Duodenal mucosa (tissue), 2 donors: ENCODE results near the gene SH3BP1.

Experiments
- H3K27ac ChIP-seq: one replicate; pipeline ENCODE4 v1.7.0; 2013; ENCODE audit warnings: low read depth, low read length
- H3K27me3 ChIP-seq, 2 donors: one replicate each; pipeline ENCODE4 v1.7.0; 2013; ENCODE audit warnings: low read length in 2 of 2, control low read depth in 1 of 2; ENCODE audit not compliant: insufficient read depth in 2 of 2, control insufficient read depth in 1 of 2
- H3K36me3 ChIP-seq, 2 donors: one replicate each; pipeline ENCODE4 v1.7.0; 2013; ENCODE audit warnings: low read length in 2 of 2, control low read depth in 1 of 2; ENCODE audit not compliant: insufficient read depth in 2 of 2, control insufficient read depth in 1 of 2
- H3K4me1 ChIP-seq, 2 donors: one replicate each; pipeline ENCODE4 v1.7.0; 2013; ENCODE audit warnings: low read length in 2 of 2, control low read depth in 1 of 2; ENCODE audit not compliant: insufficient read depth in 2 of 2, control insufficient read depth in 1 of 2
- H3K4me3 ChIP-seq, 2 donors: one replicate each; pipeline ENCODE4 v1.7.0; 2013; ENCODE audit warnings: low read length in 2 of 2, low read depth in 1 of 2
- H3K9ac ChIP-seq, 2 donors: one replicate each; pipeline ENCODE4 v1.7.0; 2013; ENCODE audit warnings: low read length in 2 of 2, low read depth in 1 of 2
- H3K9me3 ChIP-seq, 2 donors: one replicate each; pipeline ENCODE4 v1.7.0; 2013; ENCODE audit warnings: low read length in 2 of 2, control low read depth in 1 of 2; ENCODE audit not compliant: control insufficient read depth in 1 of 2

The SH3BP1 gene

DNA sequence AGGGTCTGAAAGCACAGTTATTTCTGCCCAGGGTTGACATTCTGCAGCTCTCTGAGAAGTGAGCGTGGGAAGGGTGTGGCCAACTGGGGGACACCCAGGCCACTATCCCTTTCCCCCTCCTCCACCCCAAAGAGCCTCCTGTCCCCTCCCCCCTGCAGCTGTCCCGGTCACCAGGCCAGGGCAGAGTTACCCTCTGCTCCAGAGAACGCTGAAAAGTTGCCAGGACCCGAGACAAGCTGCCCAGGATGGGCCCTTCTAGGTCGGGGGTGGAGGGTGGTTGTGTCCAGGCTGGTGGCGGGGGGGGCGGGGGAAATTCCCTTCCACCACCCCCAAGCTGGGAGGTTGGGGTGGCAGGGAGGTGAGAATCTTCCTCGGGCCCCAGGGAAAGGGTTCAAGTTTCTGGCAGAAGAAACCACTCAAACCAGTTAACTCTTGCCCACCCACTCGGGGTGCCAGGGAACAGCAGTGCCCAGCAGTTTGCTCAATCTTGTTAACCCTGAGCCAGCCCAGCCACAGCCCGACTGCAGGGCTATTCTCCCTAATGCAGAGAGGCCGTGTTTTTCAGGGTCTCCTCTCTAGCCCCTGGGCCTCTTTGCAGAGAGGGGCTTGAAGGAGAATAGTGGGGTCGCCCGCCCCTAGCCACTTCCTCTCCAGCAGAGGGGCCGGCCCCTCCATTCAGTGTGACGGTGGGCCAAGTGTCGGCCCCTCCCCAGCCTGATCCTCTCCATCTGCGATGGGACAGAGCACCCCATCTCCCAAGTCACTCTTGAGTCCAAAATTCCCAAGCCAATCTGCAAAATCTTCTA, 36.7 kb downstream of the SH3BP1 start:
- no peaks in the 10 kb centered on the region for H3K27me3 ChIP-seq
- no peaks in the 10 kb centered on the region for H3K9me3 ChIP-seq
- peak overlapping the region; percentile 73 for H3K4me3 ChIP-seq
- H3K9ac ChIP-seq, result peak overlapping the region; percentile 72 to 73
- H3K36me3 ChIP-seq, result no peaks in the 10 kb centered on the region
- H3K4me1 ChIP-seq, result peaks cover 31 to 46% of the 10 kb centered on the region in 2 donors
- H3K27ac ChIP-seq, result peak overlapping the region; percentile 89

DNA sequence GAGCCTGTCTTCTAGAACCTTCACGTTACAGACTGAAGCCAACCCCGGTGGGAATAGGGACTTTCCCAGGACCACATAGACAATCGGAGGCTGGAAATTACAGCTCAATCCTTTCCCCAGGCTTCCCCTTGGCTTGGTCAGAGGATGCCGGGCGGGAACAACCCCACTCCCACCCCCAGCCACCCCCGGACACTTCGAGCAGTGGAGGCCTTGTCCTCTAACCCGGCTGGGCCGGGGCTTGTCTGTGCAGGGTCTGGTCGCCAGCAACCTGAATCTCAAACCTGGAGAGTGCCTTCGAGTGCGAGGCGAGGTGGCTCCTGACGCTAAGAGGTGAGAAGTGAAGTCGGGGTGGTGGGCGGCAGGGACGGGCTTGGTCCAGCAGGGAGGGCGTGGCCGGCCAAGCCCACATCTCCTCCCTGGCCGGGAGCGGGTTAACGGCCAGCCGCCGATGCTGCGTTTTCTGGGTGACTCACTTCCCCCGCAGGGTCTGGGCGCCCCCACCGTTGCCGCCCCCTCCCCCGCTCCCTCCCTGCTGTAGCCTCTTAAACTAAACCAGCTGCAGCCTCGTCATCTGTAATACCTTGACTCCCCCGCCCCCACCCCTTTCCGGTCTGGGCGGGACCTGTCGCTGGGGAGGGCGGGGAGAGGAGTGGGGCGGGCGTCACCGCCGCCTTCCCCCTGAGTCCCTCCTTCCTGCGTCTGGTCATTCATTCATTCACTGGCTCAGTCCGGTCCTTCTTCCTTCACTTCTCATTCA, 37.4 kb downstream of the SH3BP1 start:
- no peaks in the 10 kb centered on the region for H3K9me3 ChIP-seq
- H3K27me3 ChIP-seq, result no peaks in the 10 kb centered on the region
- peak overlapping the region; percentile 72 to 73 for H3K9ac ChIP-seq
- H3K36me3 ChIP-seq, result no peaks in the 10 kb centered on the region
- peaks cover 39 to 54% of the 10 kb centered on the region in 2 donors for H3K4me1 ChIP-seq
- H3K27ac ChIP-seq, result peak overlapping the region; percentile 89
- H3K4me3 ChIP-seq, result peak overlapping the region; percentile 73

DNA sequence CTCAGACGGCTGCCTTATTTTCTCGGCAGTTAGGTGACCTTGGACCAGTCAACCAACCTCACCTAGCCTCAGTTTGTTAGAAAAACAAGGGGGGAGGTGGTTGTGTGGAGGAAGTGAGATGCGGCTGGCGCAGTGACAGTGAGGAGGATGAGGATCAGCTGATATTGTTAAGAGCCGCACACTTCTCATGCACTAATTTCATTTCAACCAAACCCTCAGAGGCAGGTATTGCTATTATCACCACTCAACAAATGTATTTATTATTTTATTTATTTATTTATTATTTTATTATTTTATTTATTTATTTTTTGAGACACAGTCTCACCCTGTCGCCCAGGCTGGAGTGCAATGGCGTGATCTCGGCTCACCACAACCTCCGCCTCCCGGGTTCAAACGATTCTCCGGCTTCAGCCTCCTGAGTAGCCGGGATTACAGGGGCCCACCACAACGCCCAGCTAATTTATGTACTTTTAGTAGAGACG, 38.1 kb downstream of the SH3BP1 start:
- peak overlapping the region; percentile 89 for H3K27ac ChIP-seq
- H3K9ac ChIP-seq, result peak overlapping the region in 1 of 2 donors; percentile 72
- no peaks in the 10 kb centered on the region for H3K36me3 ChIP-seq
- H3K4me1 ChIP-seq, result peaks cover 35 to 50% of the 10 kb centered on the region in 2 donors
- peak overlapping the region; percentile 73 for H3K4me3 ChIP-seq
- no peaks in the 10 kb centered on the region for H3K27me3 ChIP-seq
- H3K9me3 ChIP-seq, result no peaks in the 10 kb centered on the region

DNA sequence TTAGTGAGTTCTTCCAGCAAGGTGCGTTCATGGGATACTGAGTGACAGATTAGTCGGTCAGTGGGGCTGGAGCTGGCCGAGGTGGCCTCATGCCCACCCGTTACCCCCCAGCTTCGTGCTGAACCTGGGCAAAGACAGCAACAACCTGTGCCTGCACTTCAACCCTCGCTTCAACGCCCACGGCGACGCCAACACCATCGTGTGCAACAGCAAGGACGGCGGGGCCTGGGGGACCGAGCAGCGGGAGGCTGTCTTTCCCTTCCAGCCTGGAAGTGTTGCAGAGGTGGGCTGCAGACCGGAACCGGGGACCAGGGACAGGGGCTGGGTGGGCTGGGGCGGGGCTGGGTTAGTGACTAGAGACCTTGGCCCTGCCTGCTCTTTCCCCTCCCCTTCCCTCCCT, 38.9 kb downstream of the SH3BP1 start:
- Histone ChIP-seq H3K4me3 (no peak overlapping the region), H3K4me1 (peaks cover 28 to 43% of the 10 kb centered on the region in 2 donors), H3K9me3 (no peaks in the 10 kb centered on the region), H3K36me3 (no peaks in the 10 kb centered on the region), H3K27me3 (no peaks in the 10 kb centered on the region), H3K9ac (no peak overlapping the region), H3K27ac (no peak overlapping the region)

DNA sequence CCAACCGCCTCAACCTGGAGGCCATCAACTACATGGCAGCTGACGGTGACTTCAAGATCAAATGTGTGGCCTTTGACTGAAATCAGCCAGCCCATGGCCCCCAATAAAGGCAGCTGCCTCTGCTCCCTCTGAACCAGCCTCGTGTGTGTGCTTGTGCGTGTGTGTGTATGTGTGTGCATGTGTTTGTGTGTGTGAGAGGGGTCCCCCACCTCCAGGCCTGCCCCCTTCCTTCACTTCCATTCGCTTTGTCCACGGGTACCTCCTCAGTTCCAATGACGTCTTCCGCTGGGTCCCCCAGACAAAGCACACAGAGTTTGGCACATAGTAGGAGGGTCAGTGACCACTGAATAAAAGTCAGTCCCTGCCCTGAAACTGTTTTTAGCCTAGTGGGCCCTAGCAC, 40.2 kb downstream of the SH3BP1 start:
- Histone ChIP-seq H3K36me3 (no peaks in the 10 kb centered on the region), H3K4me3 (no peak overlapping the region), H3K27me3 (no peaks in the 10 kb centered on the region), H3K27ac (no peak overlapping the region), H3K4me1 (peaks cover 28 to 36% of the 10 kb centered on the region in 2 donors), H3K9ac (no peak overlapping the region), H3K9me3 (no peaks in the 10 kb centered on the region)

DNA sequence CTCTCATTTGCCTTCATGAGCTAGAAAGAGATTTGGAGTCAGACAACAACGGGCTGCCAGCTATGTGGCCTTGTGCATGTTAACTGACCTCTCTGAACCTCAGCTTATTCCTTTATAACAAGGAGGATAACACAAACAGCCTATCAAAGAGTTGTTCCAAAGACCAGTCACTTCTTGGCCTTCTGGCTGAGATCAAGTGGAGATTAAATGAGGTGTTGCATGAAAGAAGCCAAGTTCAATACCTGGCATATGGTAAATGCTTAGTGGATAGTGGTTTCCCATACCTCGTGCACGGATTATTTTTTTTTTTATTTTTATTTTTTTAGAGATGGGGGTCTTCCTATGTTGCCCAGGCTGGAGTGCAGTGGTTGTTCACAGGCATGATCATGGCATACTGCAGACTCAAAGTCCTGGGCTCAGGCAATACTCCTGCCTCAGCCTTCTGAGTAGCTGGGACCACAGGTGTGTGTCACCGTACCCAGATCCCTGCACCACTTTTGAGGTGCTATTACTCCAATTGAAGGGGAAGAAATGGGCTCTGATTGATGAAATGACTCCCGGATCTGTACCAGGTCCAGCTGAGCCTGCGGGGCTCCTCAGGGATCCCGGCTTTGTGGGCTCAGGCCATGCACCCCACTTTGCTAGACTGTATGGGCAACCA, 40.9 kb downstream of the SH3BP1 start:
- Histone ChIP-seq H3K4me1 (peaks cover 24 to 34% of the 10 kb centered on the region in 2 donors), H3K4me3 (no peak overlapping the region), H3K27ac (no peak overlapping the region)

DNA sequence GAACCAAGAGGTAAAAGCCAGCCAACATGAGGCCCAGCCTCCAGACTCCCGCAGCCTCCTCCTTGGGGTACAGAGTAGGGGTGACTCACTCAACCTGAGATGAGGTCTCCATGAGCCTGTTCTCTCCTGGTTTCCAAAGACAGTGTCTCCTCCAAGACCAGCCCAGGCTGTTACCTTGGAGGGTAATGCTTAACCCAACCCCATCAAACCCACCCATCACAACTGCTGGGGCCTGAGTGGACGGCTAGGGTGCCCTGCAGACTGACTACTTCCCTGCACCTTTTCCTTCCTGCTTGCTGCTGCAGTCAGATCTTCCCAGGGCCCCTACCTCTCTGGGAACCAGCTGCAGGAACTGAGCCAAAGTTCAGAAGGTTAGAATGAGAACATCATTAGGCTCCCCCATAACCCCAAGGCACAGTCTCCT, 41.5 kb downstream of the SH3BP1 start:
- no peaks in the 10 kb centered on the region for H3K9me3 ChIP-seq
- no peak overlapping the region for H3K4me3 ChIP-seq
- peak overlapping the region in 1 of 2 donors; percentile 2 for H3K9ac ChIP-seq
- no peaks in the 10 kb centered on the region for H3K27me3 ChIP-seq
- no peak overlapping the region for H3K27ac ChIP-seq
- peaks cover 25 to 34% of the 10 kb centered on the region in 2 donors for H3K4me1 ChIP-seq
- no peaks in the 10 kb centered on the region for H3K36me3 ChIP-seq

More for the DNA sequence above, 40.9 kb downstream of the SH3BP1 start:
- no peaks in the 10 kb centered on the region for H3K36me3 ChIP-seq
- H3K9me3 ChIP-seq, result no peaks in the 10 kb centered on the region
- no peaks in the 10 kb centered on the region for H3K27me3 ChIP-seq
- H3K9ac ChIP-seq, result no peak overlapping the region

DNA sequence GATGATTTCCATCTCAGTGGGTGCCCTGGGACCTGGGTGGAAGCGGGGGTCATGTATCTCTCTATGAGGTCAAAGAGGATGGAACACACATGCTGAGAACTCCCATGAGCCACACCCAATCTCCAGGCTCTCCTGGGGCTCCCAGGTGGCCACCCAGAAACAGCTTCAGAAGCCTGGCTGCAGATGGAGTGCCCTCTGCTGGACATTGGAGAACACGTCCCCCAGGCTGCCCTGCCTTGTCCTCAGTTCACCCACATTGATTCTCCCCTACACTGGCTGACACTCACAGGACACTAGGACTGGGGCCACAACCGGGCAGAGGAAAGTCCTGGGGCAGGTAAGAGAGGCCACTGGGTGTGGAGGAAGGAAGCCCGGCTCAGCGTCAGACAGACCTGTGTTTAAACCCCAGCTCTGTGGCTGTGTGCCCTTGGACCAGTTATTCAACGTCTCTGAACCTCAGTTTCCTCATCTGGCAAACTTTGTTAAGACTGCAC, 42.1 kb downstream of the SH3BP1 start:
- Histone ChIP-seq H3K9ac (no peak overlapping the region), H3K4me1 (peaks cover 25 to 34% of the 10 kb centered on the region in 2 donors), H3K27me3 (no peaks in the 10 kb centered on the region), H3K36me3 (no peaks in the 10 kb centered on the region), H3K4me3 (no peak overlapping the region), H3K9me3 (no peaks in the 10 kb centered on the region), H3K27ac (no peak overlapping the region)

DNA sequence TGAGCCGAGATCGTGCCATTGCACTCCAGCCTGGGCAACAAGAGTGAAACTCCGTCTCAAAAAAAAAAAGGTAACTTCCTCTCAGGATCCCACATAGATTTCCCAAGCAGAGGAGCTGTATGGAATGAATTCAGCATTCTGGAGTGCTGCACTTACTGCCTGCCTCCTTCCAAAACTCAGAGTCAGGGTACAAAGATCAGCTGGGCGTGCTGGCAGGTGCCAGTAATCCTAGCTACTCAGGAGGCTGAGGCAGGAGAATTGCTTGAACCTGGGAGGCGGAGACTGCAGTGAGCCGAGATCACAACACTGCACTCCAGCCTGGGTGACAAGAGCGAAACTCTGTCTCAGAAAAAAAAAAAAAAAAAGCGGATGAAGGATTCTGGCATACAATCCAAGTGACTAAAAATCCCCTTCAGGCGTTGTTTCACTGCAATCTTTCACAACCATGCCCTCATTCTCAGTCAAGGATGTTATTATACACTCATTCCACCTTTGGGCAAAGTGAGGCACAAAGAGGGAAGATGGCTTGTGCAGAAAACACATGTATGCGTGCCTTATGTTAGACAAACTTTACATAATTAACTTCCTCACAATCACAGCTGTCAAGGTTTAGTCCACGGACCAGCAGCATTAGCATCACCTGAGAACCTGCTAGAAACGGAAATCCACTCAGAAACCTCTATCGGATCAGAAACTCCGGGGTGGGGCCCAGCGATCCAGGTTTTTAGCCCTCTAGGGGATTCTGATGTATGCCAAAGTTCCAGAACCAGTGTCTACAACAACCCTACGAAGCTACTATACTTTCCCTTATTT, 45.5 kb downstream of the SH3BP1 start:
- H3K27ac ChIP-seq, result peak overlapping the region; percentile 33
- H3K4me3 ChIP-seq, result no peak overlapping the region
- peaks cover 7 to 17% of the 10 kb centered on the region in 2 donors for H3K36me3 ChIP-seq
- H3K27me3 ChIP-seq, result no peaks in the 10 kb centered on the region
- peak overlapping the region; percentile 16 to 43 for H3K9ac ChIP-seq
- H3K9me3 ChIP-seq, result no peaks in the 10 kb centered on the region
- H3K4me1 ChIP-seq, result peaks cover 40 to 49% of the 10 kb centered on the region in 2 donors
